Heart right ventricle (tissue), 16 donors: Measurements from ENCODE around the gene ATXN2. TPM values are rescaled to one million over a fixed set of nuclear protein-coding genes. Genes with fewer than 3 reads are reported as not detected.
A peak's percentile ranks its signal among the peaks of the same experiment; 100 is the strongest.

Source experiments
- ATAC-seq, 8 donors: fragments of 200-7000 bp; cut with Tn5 transposase; one replicate each; pipeline ENCODE4 v1.9.1; 2020; ENCODE audit warnings: mild to moderate bottlenecking in 8 of 8, moderate library complexity in 8 of 8, moderate number of reproducible peaks in 1 of 8
- DNase-seq, 2 donors: peaks; one replicate each; pipeline ENCODE4 v3.0.0-alpha.2; 2020
- H3K27ac ChIP-seq, 10 donors: fragments of 200-600 bp; sonication (generic) in 2 of 10; one replicate each; pipeline versions ENCODE4 v1.5.0 to v1.8.0; 2020 to 2022; ENCODE audit warnings: mild to moderate bottlenecking in 3 of 10
- H3K27me3 ChIP-seq, 7 donors: fragments of 200-600 bp; one replicate each; pipeline ENCODE4 v1.8.0; 2021 to 2022; ENCODE audit warnings: mild to moderate bottlenecking in 2 of 7
- H3K36me3 ChIP-seq, 9 donors: fragments of 200-600 bp; sonication (generic) in 1 of 9; one replicate each; pipeline versions ENCODE4 v1.5.0 to v1.8.0; 2020 to 2022; ENCODE audit warnings: mild to moderate bottlenecking in 2 of 9
- H3K4me1 ChIP-seq, 9 donors: fragments of 200-600 bp; sonication (generic) in 1 of 9; one replicate each; pipeline versions ENCODE4 v1.5.0 to v1.8.0; 2020 to 2022; ENCODE audit warnings: mild to moderate bottlenecking in 4 of 9
- H3K4me3 ChIP-seq, 10 donors: fragments of 200-600 bp; sonication (generic) in 2 of 10; one replicate each; pipeline versions ENCODE4 v1.5.0 to v1.8.0; 2020 to 2022; ENCODE audit warnings: mild to moderate bottlenecking in 7 of 10, moderate library complexity in 2 of 10
- H3K9me3 ChIP-seq, 11 donors: fragments of 200-600 bp in 10 of 11; sonication (generic) in 2 of 11; one replicate each; pipeline versions ENCODE4 v1.5.0 to v1.8.0; 2013 to 2022; ENCODE audit warnings: mild to moderate bottlenecking in 2 of 11, control low read depth in 1 of 11, moderate library complexity in 1 of 11
- WGBS, 2 donors: extraction: QIAGEN DNeasy Blood & Tissue Kit; methylation state at CpG; one replicate each; pipeline ENCODE4 v1.1.7; 2013; ENCODE audit warnings: inconsistent platforms in 1 of 2; 5-methylcytosine and 5-hydroxymethylcytosine counted together
- intact Hi-C, 10 donors: fragments of 100-400 bp; cut with DNase I; formaldehyde crosslinking; loops; one replicate each; pipeline versions ENCODE4 v1.11.1 to v1.14.2; 2022
- polyA plus RNA-seq, 2 donors: library from polyadenylated mRNA; stranded (reverse); fragments of 200-250 nt; gene quantifications; one replicate each; pipeline ENCODE4 v1.2.3, GENCODE V29; 2013
- total RNA-seq, 10 donors: library from RNA; stranded (reverse); fragmentation: NEBNext Ultra II Directional in 3 of 10; extraction: Animal tissue kit (Norgen Biotek cat#: 25700) in 3 of 10; gene quantifications; one replicate each; pipeline versions ENCODE4 v1.2.1 to v1.2.4, GENCODE V29; 2021 to 2023
- TF ChIP-seq, protein P1 (sequence below), 9 donors: fragments of 200-600 bp; sonication (generic) in 2 of 9; IDR thresholded peaks; one replicate each; pipeline versions ENCODE4 v1.5.0 to v1.8.0; 2021 to 2022; ENCODE audit warnings: antibody characterized with exemption in 9 of 9, mild to moderate bottlenecking in 5 of 9, moderate library complexity in 1 of 9
- donor health status: Arrhythmogenic right ventricular cardiomyopathy.
- donor health status: ischemic (EF 13 %, LVEDD 7.1; RV severe dilation, severe dysfunction).
- donor health status: healthy with polysubstance abuse.
- donor health status: DM: no; HTN: yes; CAD: no.
- donor health status: DM: no; HTN: no; CAD: no.
- donor health status: ischemic (EF 25% LVEDD 6.9; RV normal size, moderate dysfunction).
- donor health status: ischemic (EF 25% LVEDD 5.7; RV mildly dilated, moderate dysfunction).
- donor health status: healthy.
- donor health status: DM: yes; HTN: yes; CAD: no.
- donor health status: Ischemic cardiomyopathy.
- donor health status: ischemic (EF 35%, LVEDD 5.7; RV mildly dilated, moderate dysfunction).
- donor health status: nonischemic (EF 11% LVEDD 7.7; RV severe dilation, severe dysfunction).
- donor health status: DM: yes; HTN: yes; CAD: no.
- donor health status: PGD.
- donor health status: ischemic (EF 29% LVEDD 5.4; RV normal size, mild dysfunction).
- donor health status: nonischemic (EF 23%, LVEDD 6.1; RV moderate dilation, normal function).

Gene ATXN2
- total and polyA plus RNA-seq, 12 donors = 18.8 to 69.9 (median 55.0) TPM

DNA sequence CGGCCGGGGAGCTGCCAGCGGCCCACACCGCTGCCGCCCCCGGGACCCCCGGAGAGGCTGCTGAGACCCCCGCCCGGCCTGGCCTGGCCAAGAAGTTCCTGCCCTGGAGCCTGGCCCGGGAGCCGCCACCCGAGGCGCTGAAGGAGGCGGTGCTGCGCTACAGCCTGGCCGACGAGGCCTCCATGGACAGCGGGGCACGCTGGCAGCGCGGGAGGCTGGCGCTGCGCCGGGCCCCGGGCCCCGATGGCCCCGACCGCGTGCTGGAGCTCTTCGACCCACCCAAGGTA, 180.6 kb downstream of the ATXN2 start:
- Histone ChIP-seq H3K4me3 (no peak overlapping the region), H3K36me3 (peaks cover 0 to 79% (median 30%) of the 10 kb centered on the region in 9 donors), H3K9me3 (no peaks in the 10 kb centered on the region), H3K27ac (peak overlapping the region in 8 of 10 donors; percentile 23 to 93 (median 60)), H3K27me3 (no peaks in the 10 kb centered on the region), H3K4me1 (peaks cover 6 to 90% (median 51%) of the 10 kb centered on the region in 9 donors)
- intact Hi-C loops = no loop called here
- TF ChIP-seq, protein P1, sequence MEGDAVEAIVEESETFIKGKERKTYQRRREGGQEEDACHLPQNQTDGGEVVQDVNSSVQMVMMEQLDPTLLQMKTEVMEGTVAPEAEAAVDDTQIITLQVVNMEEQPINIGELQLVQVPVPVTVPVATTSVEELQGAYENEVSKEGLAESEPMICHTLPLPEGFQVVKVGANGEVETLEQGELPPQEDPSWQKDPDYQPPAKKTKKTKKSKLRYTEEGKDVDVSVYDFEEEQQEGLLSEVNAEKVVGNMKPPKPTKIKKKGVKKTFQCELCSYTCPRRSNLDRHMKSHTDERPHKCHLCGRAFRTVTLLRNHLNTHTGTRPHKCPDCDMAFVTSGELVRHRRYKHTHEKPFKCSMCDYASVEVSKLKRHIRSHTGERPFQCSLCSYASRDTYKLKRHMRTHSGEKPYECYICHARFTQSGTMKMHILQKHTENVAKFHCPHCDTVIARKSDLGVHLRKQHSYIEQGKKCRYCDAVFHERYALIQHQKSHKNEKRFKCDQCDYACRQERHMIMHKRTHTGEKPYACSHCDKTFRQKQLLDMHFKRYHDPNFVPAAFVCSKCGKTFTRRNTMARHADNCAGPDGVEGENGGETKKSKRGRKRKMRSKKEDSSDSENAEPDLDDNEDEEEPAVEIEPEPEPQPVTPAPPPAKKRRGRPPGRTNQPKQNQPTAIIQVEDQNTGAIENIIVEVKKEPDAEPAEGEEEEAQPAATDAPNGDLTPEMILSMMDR (IDR thresholded peaks at IDR 0.05) = no peak
- 91 to 94% methylated on average over 30 of the region's 30 CpGs for WGBS, 2 donors
- DNase-seq (no peak), ATAC-seq (no peak)

DNA sequence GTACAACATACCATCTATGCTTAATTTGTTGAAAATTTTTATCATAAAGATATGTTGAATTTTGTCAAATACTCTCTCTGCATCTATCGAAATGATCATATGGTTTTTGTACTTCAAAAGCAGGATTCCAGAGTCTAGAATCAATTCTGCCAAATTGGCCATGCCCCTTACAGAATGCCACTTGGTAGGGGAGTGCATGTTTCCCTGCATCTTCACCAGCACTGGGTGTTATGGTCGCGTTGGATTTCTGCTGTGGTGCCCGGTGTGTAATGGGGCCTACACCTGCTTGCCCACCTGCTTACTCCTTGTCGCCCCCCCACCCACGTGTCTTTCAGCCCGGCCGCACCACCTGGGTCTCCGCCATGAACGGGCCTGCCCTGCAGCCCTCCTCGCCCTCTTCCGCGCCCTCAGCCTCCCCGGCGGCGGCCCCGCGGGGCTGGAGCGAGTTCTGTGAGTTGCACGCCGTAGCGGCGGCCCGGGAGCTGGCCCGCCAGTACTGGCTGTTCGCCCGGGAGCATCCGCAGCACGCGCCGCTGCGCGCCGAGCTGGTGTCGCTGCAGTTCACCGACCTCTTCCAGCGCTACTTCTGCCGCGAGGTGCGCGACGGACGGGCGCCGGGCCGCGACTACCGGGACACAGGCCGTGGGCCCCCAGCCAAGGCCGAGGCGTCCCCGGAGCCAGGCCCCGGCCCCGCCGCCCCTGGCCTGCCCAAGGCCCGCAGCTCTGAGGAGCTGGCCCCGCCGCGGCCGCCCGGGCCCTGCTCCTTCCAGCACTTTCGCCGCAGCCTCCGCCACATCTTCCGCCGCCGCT, 181.1 kb downstream of the ATXN2 start:
- intact Hi-C loops = no loop called here
- no peaks in the 10 kb centered on the region for H3K9me3 ChIP-seq
- ATAC-seq = no peak
- peaks cover 8 to 90% (median 52%) of the 10 kb centered on the region in 9 donors for H3K4me1 ChIP-seq
- H3K27me3 ChIP-seq = no peaks in the 10 kb centered on the region
- H3K4me3 ChIP-seq = no peak overlapping the region
- 87 to 89% methylated on average over 65 to 67 of the region's 67 CpGs for WGBS, 2 donors
- peaks cover 0 to 74% (median 30%) of the 10 kb centered on the region in 9 donors for H3K36me3 ChIP-seq
- peak overlapping the region in 7 of 10 donors; percentile 23 to 93 (median 58) for H3K27ac ChIP-seq
- TF ChIP-seq, protein P1 (IDR thresholded peaks at IDR 0.05) = no peak
- DNase-seq = peak in 1 of 2 donors; percentile 56

DNA sequence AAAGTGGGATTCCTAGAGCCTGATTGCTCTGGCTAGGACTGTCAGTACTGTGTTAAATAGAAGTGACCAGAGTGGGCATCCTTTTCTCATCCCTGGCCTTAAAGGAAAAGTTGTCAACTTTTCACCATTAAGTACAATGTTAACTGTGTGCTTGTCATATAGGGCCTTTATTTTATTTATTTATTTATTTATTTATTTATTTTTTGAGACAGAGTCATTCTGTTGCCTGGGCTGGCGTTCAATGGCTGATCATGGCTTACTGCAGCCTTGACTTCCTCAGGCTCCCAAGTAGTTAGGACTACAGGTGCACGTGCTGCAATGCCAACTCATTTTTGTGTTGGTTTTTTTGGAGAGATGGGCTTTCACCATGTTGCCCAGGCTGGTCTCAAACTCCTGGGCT, 181.8 kb downstream of the ATXN2 start:
- ATAC-seq (no peak), DNase-seq (no peak)
- WGBS, 2 donors = 83 to 91% methylated on average over 2 of the region's 2 CpGs
- H3K4me1 ChIP-seq = peaks cover 10 to 90% (median 56%) of the 10 kb centered on the region in 9 donors
- intact Hi-C loops = no loop called here
- no peaks in the 10 kb centered on the region for H3K9me3 ChIP-seq
- H3K27ac ChIP-seq = peak overlapping the region in 4 of 10 donors; percentile 10 to 51 (median 22)
- peaks cover 0 to 72% (median 30%) of the 10 kb centered on the region in 9 donors for H3K36me3 ChIP-seq
- H3K27me3 ChIP-seq = no peaks in the 10 kb centered on the region
- H3K4me3 ChIP-seq = no peak overlapping the region
- TF ChIP-seq, protein P1 (IDR thresholded peaks at IDR 0.05) = no peak

DNA sequence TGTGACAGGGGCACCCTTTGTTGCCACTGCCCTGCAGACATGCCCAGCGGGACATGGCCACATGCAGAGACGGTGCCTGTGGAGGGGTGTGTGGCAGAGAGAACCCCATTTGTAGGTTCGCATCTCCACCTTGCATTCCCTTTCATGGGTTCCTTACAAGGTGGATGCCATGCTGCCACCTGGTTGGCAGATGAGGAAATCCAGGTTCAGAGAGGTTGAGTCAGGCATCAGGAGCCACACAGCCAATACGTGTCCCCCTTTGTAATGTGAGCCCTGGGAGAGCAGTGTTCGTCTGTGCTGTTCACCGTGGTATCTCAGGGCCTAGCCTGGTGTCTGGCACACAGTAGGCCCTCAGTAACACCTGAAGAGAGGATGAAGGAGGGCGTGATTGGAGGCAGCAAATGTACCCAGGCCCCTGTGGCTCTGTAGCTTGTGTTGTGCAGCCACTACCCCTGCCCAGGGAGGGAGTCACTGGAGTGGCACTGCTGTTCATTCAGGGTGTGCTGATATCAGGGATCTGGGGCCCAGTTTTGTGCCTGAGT, 184.3 kb downstream of the ATXN2 start:
- Histone ChIP-seq H3K4me1 (peaks cover 35 to 91% (median 67%) of the 10 kb centered on the region in 9 donors), H3K27ac (peak overlapping the region in 9 of 10 donors; percentile 8 to 99 (median 98)), H3K9me3 (no peaks in the 10 kb centered on the region), H3K36me3 (peaks cover 0 to 46% (median 18%) of the 10 kb centered on the region in 9 donors), H3K4me3 (no peak overlapping the region), H3K27me3 (no peaks in the 10 kb centered on the region)
- WGBS, 2 donors = 91 to 93% methylated on average over 7 of the region's 7 CpGs
- intact Hi-C loops = no loop called here
- DNase-seq = no peak
- ATAC-seq = no peak
- TF ChIP-seq, protein P1 (IDR thresholded peaks at IDR 0.05) = no peak
